Left colon (tissue), 2 donors: ENCODE data around the gene MAP3K7. TPM values are rescaled to one million over a fixed set of nuclear protein-coding genes. Genes with fewer than 3 reads are reported as not detected.
"Not testable (repeated sequence)": the region's sequence is repeated elsewhere in the genome, so short reads cannot be mapped to it uniquely, and the experiment has no call there.

Experiments
- ATAC-seq: fragments of 200-7000 bp; cut with Tn5 transposase; one replicate; pipeline ENCODE4 v1.9.1; 2020; ENCODE audit warnings: mild to moderate bottlenecking, moderate library complexity
- DNase-seq, 2 donors: peaks; one replicate each; pipeline ENCODE4 v3.0.0-alpha.2; 2020
- intact Hi-C, 2 donors: fragments of 100-400 bp; cut with DNase I in 1 of 2; cut with micrococcal nuclease in 1 of 2; formaldehyde crosslinking; loops; one replicate each; pipeline versions ENCODE4 v1.11.2 to v1.14.0; 2022; cut with DNase I, micrococcal nuclease
- total RNA-seq, 2 donors: library from RNA; stranded (reverse); fragmentation: NEBNext Ultra II Directional; extraction: Animal tissue kit (Norgen Biotek cat#: 25700); gene quantifications; one replicate each; pipeline ENCODE4 v1.2.1, GENCODE V29; 2021
- donor health status: DM: no; HTN: no; CAD: no.
- donor health status: DM: yes; HTN: yes; CAD: no.

MAP3K7 gene
- total RNA-seq, 2 donors from 2014 or later = 15.6 to 18.2 TPM

- no peak for DNase-seq
- intact Hi-C loops = no loop called here
- no peak for ATAC-seq
Measured at GRCh38 chr6:90583179-90583835, 3.6 kb downstream of the MAP3K7 start.

- intact Hi-C loops = no loop called here
- DNase-seq (no peak), ATAC-seq (no peak)
Measured at GRCh38 chr6:90581146-90581545, 5.7 kb downstream of the MAP3K7 start.

GRCh38 chr6:90578894-90579549 is 7.8 kb downstream of the MAP3K7 start:
- DNase-seq = no peak
- intact Hi-C loops = no loop called here
- no peak for ATAC-seq

GRCh38 chr6:90575267-90575666 is 11.6 kb downstream of the MAP3K7 start:
- ATAC-seq (no peak), DNase-seq (no peak)
- intact Hi-C loops = no loop called here

GRCh38 chr6:90574610-90575009 is 12.3 kb downstream of the MAP3K7 start:
- intact Hi-C loops = no loop called here
- DNase-seq (no peak), ATAC-seq (no peak)

- ATAC-seq (no peak), DNase-seq (no peak)
- intact Hi-C loops = no loop called here
Measured at GRCh38 chr6:90573624-90574023, 13.2 kb downstream of the MAP3K7 start.

GRCh38 chr6:90572856-90573255 is 14.0 kb downstream of the MAP3K7 start:
- no peak for DNase-seq
- intact Hi-C loops = no loop called here
- no peak for ATAC-seq

- ATAC-seq = no peak
- DNase-seq = no peak
- intact Hi-C loops = no loop called here
Measured at GRCh38 chr6:90569223-90569622, 17.6 kb downstream of the MAP3K7 start.

GRCh38 chr6:90567682-90568081 is 19.2 kb downstream of the MAP3K7 start:
- not testable (repeated sequence) for ATAC-seq

GRCh38 chr6:90562341-90562740 is 24.5 kb downstream of the MAP3K7 start:
- ATAC-seq, intact Hi-C loops, DNase-seq: not testable (repeated sequence)

More at GRCh38 chr6:90567682-90568081, 19.2 kb downstream of the MAP3K7 start:
- intact Hi-C loops, DNase-seq: not testable (repeated sequence)

GRCh38 chr6:90559931-90560330 is 26.9 kb downstream of the MAP3K7 start:
- intact Hi-C loops = no loop called here
- no peak for ATAC-seq

GRCh38 chr6:90557006-90557405 is 29.9 kb downstream of the MAP3K7 start:
- DNase-seq = no peak
- no peak for ATAC-seq
- intact Hi-C loops = no loop called here

More at GRCh38 chr6:90559931-90560330, 26.9 kb downstream of the MAP3K7 start:
- DNase-seq = no peak

GRCh38 chr6:90547991-90548390 is 38.9 kb downstream of the MAP3K7 start:
- DNase-seq (no peak), ATAC-seq (no peak)
- intact Hi-C loops = no loop called here

- intact Hi-C loops = no loop called here
- DNase-seq = no peak
- no peak for ATAC-seq
Measured at GRCh38 chr6:90547079-90547478, 39.8 kb downstream of the MAP3K7 start.

GRCh38 chr6:90545448-90545847 is 41.4 kb downstream of the MAP3K7 start:
- ATAC-seq = no peak
- no peak for DNase-seq
- intact Hi-C loops = no loop called here

GRCh38 chr6:90544741-90545140 is 42.1 kb downstream of the MAP3K7 start:
- no peak for DNase-seq
- intact Hi-C loops = no loop called here
- ATAC-seq = no peak

- DNase-seq = no peak
- no peak for ATAC-seq
- intact Hi-C loops = no loop called here
Measured at GRCh38 chr6:90544081-90544480, 42.8 kb downstream of the MAP3K7 start.

GRCh38 chr6:90541221-90541620 is 45.7 kb downstream of the MAP3K7 start:
- intact Hi-C loops = no loop called here
- DNase-seq (no peak), ATAC-seq (no peak)

GRCh38 chr6:90538278-90539046 is 48.4 kb downstream of the MAP3K7 start:
- intact Hi-C loops = no loop called here
- ATAC-seq (peak; percentile 93), DNase-seq (peak; percentile 27 to 32)

GRCh38 chr6:90537723-90538258 is 49.1 kb downstream of the MAP3K7 start:
- no peak for DNase-seq
- ATAC-seq = peak; percentile 78
- intact Hi-C loops = no loop called here
